ENCODE results near the gene XPO6.

XPO6 gene

GRCh38 chr16:28179354-28179753 lies 32.4 kb downstream of the XPO6 start:
- TF ChIP-seq, protein P1, sequence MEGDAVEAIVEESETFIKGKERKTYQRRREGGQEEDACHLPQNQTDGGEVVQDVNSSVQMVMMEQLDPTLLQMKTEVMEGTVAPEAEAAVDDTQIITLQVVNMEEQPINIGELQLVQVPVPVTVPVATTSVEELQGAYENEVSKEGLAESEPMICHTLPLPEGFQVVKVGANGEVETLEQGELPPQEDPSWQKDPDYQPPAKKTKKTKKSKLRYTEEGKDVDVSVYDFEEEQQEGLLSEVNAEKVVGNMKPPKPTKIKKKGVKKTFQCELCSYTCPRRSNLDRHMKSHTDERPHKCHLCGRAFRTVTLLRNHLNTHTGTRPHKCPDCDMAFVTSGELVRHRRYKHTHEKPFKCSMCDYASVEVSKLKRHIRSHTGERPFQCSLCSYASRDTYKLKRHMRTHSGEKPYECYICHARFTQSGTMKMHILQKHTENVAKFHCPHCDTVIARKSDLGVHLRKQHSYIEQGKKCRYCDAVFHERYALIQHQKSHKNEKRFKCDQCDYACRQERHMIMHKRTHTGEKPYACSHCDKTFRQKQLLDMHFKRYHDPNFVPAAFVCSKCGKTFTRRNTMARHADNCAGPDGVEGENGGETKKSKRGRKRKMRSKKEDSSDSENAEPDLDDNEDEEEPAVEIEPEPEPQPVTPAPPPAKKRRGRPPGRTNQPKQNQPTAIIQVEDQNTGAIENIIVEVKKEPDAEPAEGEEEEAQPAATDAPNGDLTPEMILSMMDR (IDR thresholded peaks at IDR 0.05; ENCODE audit: insufficient read depth, low read depth, low read length, missing control alignments), result no peak
- DNase-seq (ENCODE audit: low read depth), result no peak
- no peak overlapping the region for H3K4me3 ChIP-seq (ENCODE audit: low read length)

- DNase-seq (ENCODE audit: low read depth), result no peak
- TF ChIP-seq, protein P1 (IDR thresholded peaks at IDR 0.05; ENCODE audit: insufficient read depth, low read depth, low read length, missing control alignments), result no peak
- H3K4me3 ChIP-seq (ENCODE audit: low read length), result no peak overlapping the region
Observed at GRCh38 chr16:28175715-28176114, 36.0 kb downstream of the XPO6 start.

DNA sequence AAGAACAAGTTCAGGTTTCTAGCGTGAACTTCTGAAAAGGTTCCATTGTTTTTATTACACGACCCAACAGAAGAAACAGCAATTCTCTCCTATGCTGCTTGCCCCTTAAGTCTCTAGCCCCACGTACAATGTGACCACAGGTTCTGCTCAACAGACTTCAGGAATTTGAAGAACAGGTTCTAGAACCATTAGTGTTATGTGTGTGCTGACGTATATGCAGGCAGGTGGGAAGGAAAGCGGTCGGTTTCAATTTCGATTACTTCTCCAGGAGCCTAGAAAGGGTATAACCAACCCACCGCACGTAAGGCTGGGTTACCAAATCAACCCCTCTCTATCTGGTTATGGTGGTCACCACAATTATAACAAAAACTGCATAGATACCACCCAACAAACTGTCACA lies 39.4 kb downstream of the XPO6 start:
- DNase-seq (ENCODE audit: low read depth), result no peak
- no peak overlapping the region for H3K4me3 ChIP-seq (ENCODE audit: low read length)
- TF ChIP-seq, protein P1 (IDR thresholded peaks at IDR 0.05; ENCODE audit: insufficient read depth, low read depth, low read length, missing control alignments), result no peak

DNA sequence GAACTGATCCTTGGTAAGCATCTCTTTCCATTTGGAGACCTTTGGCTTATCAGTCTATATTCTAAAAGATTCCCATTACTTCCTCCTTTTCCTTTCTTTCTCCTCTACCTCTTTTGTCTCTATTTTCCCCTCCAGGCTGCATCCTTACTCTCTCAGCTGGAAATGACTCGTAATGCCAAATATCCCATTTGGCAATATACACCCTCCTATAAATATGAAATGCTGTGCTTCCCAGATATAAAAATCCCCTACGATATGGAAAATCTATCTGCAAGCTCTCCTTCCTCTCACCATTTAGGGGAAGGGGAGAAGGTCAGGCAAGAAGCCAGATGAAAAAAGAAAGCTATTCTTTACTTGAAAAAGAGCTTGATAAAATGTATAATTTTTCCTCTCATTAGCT lies 39.9 kb downstream of the XPO6 start:
- TF ChIP-seq, protein P1 (IDR thresholded peaks at IDR 0.05; ENCODE audit: insufficient read depth, low read depth, low read length, missing control alignments), result no peak
- no peak for DNase-seq (ENCODE audit: low read depth)
- H3K4me3 ChIP-seq (ENCODE audit: low read length), result no peak overlapping the region

DNA sequence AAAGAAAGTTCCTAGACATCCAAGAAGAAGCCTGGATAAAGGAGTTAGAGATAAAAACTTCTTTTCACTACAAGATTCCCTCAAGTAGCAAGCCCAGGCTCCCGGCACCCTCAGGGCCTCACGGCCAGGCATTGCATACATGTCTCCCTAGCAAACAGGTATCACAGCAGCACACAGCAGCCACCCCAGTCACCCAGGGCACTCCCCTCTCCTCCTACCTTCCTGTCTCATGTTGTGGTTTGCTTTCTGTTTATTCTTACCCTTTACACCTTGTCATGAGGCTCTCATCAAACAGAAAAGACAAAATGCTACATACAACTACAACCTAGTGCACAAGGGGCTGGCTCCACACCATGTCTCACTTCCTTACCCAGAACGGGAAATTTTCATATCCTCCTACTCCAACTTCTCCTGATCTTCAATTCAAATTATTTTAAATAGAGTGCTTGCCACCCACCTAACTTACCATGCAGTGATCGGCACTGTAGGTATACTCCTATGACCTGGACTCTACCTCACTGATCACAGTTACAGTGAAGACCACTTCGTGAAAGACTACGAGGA lies 42.7 kb downstream of the XPO6 start:
- no peak overlapping the region for H3K4me3 ChIP-seq (ENCODE audit: low read length)
- TF ChIP-seq, protein P1 (IDR thresholded peaks at IDR 0.05; ENCODE audit: insufficient read depth, low read depth, low read length, missing control alignments), result no peak
- no peak for DNase-seq (ENCODE audit: low read depth)

DNA sequence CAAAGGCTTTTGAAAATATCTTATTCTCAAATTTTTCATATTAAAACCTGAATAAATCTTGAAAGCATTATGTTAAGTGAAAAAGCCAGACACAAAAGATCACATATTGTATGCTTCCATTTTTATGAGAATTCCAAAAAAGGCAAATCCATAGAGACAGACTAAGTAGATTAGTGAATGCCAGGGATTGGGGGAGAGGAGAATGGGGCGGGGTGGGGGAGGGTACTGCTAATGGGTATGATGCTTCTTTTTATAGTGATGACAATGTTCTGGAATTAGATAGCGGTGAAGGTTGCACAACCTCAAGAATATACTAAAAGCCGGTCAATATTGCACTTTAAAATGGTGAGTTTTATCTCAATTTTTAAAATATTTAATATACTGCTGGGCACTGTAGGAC lies 44.0 kb downstream of the XPO6 start:
- H3K4me3 ChIP-seq (ENCODE audit: low read length), result no peak overlapping the region
- TF ChIP-seq, protein P1 (IDR thresholded peaks at IDR 0.05; ENCODE audit: insufficient read depth, low read depth, low read length, missing control alignments), result no peak
- no peak for DNase-seq (ENCODE audit: low read depth)

DNA sequence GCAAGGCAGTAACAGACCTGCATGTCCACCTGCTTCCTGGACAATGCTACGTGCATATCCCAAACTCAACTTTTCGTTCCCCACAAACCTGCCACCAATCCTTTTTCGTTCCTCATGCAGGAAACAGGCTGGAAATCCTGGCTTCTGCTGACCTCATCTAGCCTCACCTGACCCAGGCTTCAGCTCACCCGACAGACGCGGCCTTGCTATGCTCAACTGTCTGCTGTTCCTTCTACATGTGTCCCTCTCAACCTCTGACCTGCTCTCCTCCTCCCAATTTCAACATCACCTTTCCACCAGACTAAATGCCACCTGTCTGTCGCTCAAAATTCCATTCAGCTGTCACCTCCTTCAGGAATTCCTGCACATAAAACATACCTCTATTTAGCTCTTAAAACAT lies 44.5 kb downstream of the XPO6 start:
- H3K4me3 ChIP-seq (ENCODE audit: low read length), result no peak overlapping the region
- TF ChIP-seq, protein P1 (IDR thresholded peaks at IDR 0.05; ENCODE audit: insufficient read depth, low read depth, low read length, missing control alignments), result no peak
- peak; percentile 36 for DNase-seq (ENCODE audit: low read depth)
